HG03342 (cell line): ENCODE measurements around the gene ABHD8.
"Not testable (repeated sequence)": the region's sequence is repeated elsewhere in the genome, so short reads cannot be mapped to it uniquely, and the experiment has no call there.

Experiments
- ATAC-seq: cut with Tn5 transposase; IDR thresholded peaks from one replicate; pipeline ENCODE4 v1.9.1; 2021; ENCODE audit warnings: mild to moderate bottlenecking, moderate library complexity; ENCODE audit not compliant: unreplicated experiment

Gene ABHD8

GRCh38 chr19:17302391-17303166, 646 bp downstream of the ABHD8 start:
- ATAC-seq = no peak

GRCh38 chr19:17300992-17301619, 2.1 kb downstream of the ABHD8 start:
- no peak for ATAC-seq

- no peak for ATAC-seq
These were observed 6.2 kb downstream of the ABHD8 start for GRCh38 chr19:17296976-17297375.

- ATAC-seq = no peak
These were observed 7.0 kb downstream of the ABHD8 start for GRCh38 chr19:17296273-17296672.

- not testable (repeated sequence) for ATAC-seq
These were observed 7.7 kb downstream of the ABHD8 start for GRCh38 chr19:17295551-17295950.

- ATAC-seq = no peak
These were observed 9.0 kb downstream of the ABHD8 start for GRCh38 chr19:17294051-17294891.

GRCh38 chr19:17293605-17294004, 9.6 kb downstream of the ABHD8 start:
- ATAC-seq = no peak

- peak; percentile 77 for ATAC-seq
These were observed 10.7 kb downstream of the ABHD8 start for GRCh38 chr19:17292301-17293074.

GRCh38 chr19:17289489-17289888, 13.7 kb downstream of the ABHD8 start:
- no peak for ATAC-seq

- ATAC-seq = no peak
These were observed 16.5 kb downstream of the ABHD8 start for GRCh38 chr19:17286752-17287151.

GRCh38 chr19:17286263-17286662, 17.0 kb downstream of the ABHD8 start:
- ATAC-seq = no peak

- ATAC-seq = no peak
These were observed 17.6 kb downstream of the ABHD8 start for GRCh38 chr19:17285415-17286135.

GRCh38 chr19:17283504-17283996, 19.7 kb downstream of the ABHD8 start:
- ATAC-seq = no peak

- peak; percentile 48 for ATAC-seq
These were observed 20.6 kb downstream of the ABHD8 start for GRCh38 chr19:17282488-17283125.

- ATAC-seq = no peak
These were observed 21.6 kb downstream of the ABHD8 start, which contains the start of gene ANKLE1 for GRCh38 chr19:17281391-17282304. Gene ANKLE1, plus strand, starts transcription at chr19:17281901. Its CDS starts 20 bp downstream, at chr19:17281921.

GRCh38 chr19:17279436-17279835, 23.8 kb downstream of the ABHD8 start:
- no peak for ATAC-seq

GRCh38 chr19:17275441-17276175, 27.6 kb downstream of the ABHD8 start:
- no peak for ATAC-seq

- ATAC-seq = not testable (repeated sequence)
These were observed 28.3 kb downstream of the ABHD8 start for GRCh38 chr19:17274892-17275291.
